HepG2 (cell line): ENCODE results near the gene BCL2L1. TPM values are rescaled to one million over a fixed set of nuclear protein-coding genes. Genes with fewer than 3 reads are reported as not detected.

Experiments used
- HOXA3 ChIP-seq: sonication (generic); formaldehyde crosslinking; IDR thresholded peaks from 2 replicates; pipeline ENCODE4 v1.5.0; 2020; ENCODE audit warnings: missing genetic modification reagents
- MBD4 ChIP-seq: IDR thresholded peaks from 2 replicates; pipeline ENCODE4 v1.6.1; 2012; ENCODE audit warnings: low read length, inconsistent platforms, borderline replicate concordance
- MIXL1 ChIP-seq: IDR thresholded peaks from 2 replicates; pipeline ENCODE4 v1.6.1; 2016
- MTF1 ChIP-seq: sonication (generic); formaldehyde crosslinking; IDR thresholded peaks from 2 replicates; pipeline ENCODE4 v1.5.0; 2020; ENCODE audit warnings: missing genetic modification reagents
- ONECUT2 ChIP-seq: sonication (generic); formaldehyde crosslinking; IDR thresholded peaks from 2 replicates; pipeline ENCODE4 v1.4.0; 2020; ENCODE audit warnings: missing genetic modification reagents
- RBM22 ChIP-seq: fragments of 200-400 bp; formaldehyde crosslinking; optimal IDR thresholded peaks from 2 replicates; pipeline ENCODE3; 2017; ENCODE audit warnings: mild to moderate bottlenecking, low read length, moderate library complexity
- RBM39 ChIP-seq: fragments of 200-400 bp; formaldehyde crosslinking; IDR thresholded peaks from one replicate; pipeline ENCODE4 v1.6.1; 2018; ENCODE audit warnings: antibody characterized with exemption, mild to moderate bottlenecking, low read depth, low read length; ENCODE audit not compliant: poor library complexity, severe bottlenecking
- ZFP1 ChIP-seq: IDR thresholded peaks from 2 replicates; pipeline ENCODE4 v1.6.1; 2016
- ZFP82 ChIP-seq: sonication (generic); formaldehyde crosslinking; IDR thresholded peaks from 2 replicates; pipeline ENCODE4 v1.5.1; 2020; ENCODE audit warnings: mild to moderate bottlenecking, missing genetic modification reagents, borderline replicate concordance
- ZNF136 ChIP-seq: sonication (generic); formaldehyde crosslinking; IDR thresholded peaks from 2 replicates; pipeline ENCODE4 v1.8.1; 2022; ENCODE audit warnings: low read depth, mild to moderate bottlenecking, moderate library complexity, missing genetic modification reagents
- ZNF264 ChIP-seq: sonication (generic); formaldehyde crosslinking; IDR thresholded peaks from 2 replicates; pipeline ENCODE4 v1.4.0; 2020; ENCODE audit warnings: missing genetic modification reagents
- ZNF510 ChIP-seq: sonication (generic); formaldehyde crosslinking; IDR thresholded peaks from 2 replicates; pipeline ENCODE4 v1.4.0; 2020; ENCODE audit warnings: low read depth, mild to moderate bottlenecking, missing genetic modification reagents
- ZNF556 ChIP-seq: sonication (generic); formaldehyde crosslinking; IDR thresholded peaks from 2 replicates; pipeline ENCODE4 v1.4.0; 2020; ENCODE audit warnings: mild to moderate bottlenecking, missing genetic modification reagents, borderline replicate concordance
- ZNF572 ChIP-seq: sonication (generic); formaldehyde crosslinking; IDR thresholded peaks from 2 replicates; pipeline ENCODE4 v1.5.1; 2020; ENCODE audit warnings: mild to moderate bottlenecking, missing genetic modification reagents
- ZNF678 ChIP-seq: sonication (generic); formaldehyde crosslinking; IDR thresholded peaks from 2 replicates; pipeline ENCODE4 v1.4.0; 2020; ENCODE audit warnings: mild to moderate bottlenecking, missing genetic modification reagents
- ZSCAN29 ChIP-seq: sonication (generic); formaldehyde crosslinking; conservative IDR thresholded peaks from 2 replicates; pipeline ENCODE4 v1.4.0; 2020; ENCODE audit warnings: mild to moderate bottlenecking, missing genetic modification reagents
- polyA plus RNA-seq, 8 experiments: library from polyadenylated mRNA; depleted of rRNA in 3 of 8; stranded (reverse) in 7 of 8; unstranded in 1 of 8; fragments of >200 nt; fragmentation: Illumina TruSeq in 4 of 8; extraction: Trizol in 4 of 8; gene quantifications; 2 replicates each; pipeline versions ENCODE4 v1.2.1 to v1.2.3, GENCODE V29; 2011 to 2016; ENCODE audit warnings: low read depth in 4 of 8, missing spikeins in 1 of 8, mixed read lengths in 1 of 8; ENCODE audit not compliant: insufficient read depth in 1 of 8
- total RNA-seq, 5 experiments: library from RNA; depleted of rRNA; stranded (reverse); fragments of >200 nt; fragmentation: Illumina TruSeq; extraction: Trizol; gene quantifications; 2 replicates each; pipeline ENCODE4 v1.2.3, GENCODE V29; 2016; ENCODE audit warnings: low read depth in 1 of 5
- TF ChIP-seq, protein P1 (sequence below): IDR thresholded peaks from 2 replicates; pipeline ENCODE4 v1.6.1; 2016; ENCODE audit warnings: control low read depth
- TF ChIP-seq, protein P2 (sequence below): sonication (generic); formaldehyde crosslinking; conservative IDR thresholded peaks from 2 replicates; pipeline ENCODE4 v1.4.0; 2020; ENCODE audit warnings: missing genetic modification reagents
- TF ChIP-seq, protein P3 (sequence below): IDR thresholded peaks from 2 replicates; pipeline ENCODE4 v1.6.1; 2016; ENCODE audit warnings: low read depth
- TF ChIP-seq, protein P4 (sequence below): sonication (generic); formaldehyde crosslinking; IDR thresholded peaks from 2 replicates; pipeline ENCODE4 v1.4.0; 2020; ENCODE audit warnings: missing genetic modification reagents

Gene BCL2L1
- total and polyA plus RNA-seq, 2 of the 13 experiments (the other 11 are each of a cell fraction or from before 2014, with no cell fraction given) = 164 to 258 TPM

DNA sequence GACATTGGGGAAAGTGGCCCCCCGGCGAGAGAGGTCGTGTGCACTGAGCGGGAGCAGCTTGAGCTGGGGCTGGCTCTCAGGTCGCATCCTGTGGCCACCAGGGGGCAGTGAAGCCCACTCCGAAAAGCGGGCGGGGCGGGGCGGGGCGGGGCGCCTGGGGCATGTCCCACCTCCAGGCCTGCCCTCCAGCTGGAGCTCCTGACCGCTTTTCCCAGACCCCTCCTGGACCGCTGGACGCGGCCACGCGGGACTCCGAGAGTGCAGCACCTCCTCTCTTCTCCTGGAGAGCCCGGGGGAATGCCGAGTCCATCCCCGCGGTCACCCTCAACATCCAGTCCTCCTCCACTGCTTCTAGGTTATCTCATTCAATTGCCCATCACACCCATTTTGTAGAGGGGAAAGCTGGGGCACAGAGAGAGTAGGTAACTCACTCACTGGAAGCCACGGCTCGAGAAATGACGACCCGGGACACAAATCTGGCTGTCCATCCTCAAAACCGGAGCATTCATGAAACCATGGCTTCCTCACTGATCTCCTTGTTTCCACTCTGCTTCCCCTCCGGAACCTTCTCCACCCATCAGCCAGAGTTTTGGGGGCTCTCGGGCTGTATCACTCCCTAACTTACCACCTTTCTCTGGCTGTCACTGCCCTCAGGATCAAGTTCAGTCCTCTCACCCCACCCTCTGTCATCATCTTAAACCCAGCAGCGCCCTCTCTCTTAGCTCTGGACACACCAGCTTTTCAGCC, 60.9 kb downstream of the BCL2L1 start (continued):
- TF ChIP-seq, protein P1, sequence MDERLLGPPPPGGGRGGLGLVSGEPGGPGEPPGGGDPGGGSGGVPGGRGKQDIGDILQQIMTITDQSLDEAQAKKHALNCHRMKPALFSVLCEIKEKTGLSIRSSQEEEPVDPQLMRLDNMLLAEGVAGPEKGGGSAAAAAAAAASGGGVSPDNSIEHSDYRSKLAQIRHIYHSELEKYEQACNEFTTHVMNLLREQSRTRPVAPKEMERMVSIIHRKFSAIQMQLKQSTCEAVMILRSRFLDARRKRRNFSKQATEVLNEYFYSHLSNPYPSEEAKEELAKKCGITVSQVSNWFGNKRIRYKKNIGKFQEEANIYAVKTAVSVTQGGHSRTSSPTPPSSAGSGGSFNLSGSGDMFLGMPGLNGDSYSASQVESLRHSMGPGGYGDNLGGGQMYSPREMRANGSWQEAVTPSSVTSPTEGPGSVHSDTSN (CRISPR knock-in tag) = no peak
- TF ChIP-seq, protein P2, sequence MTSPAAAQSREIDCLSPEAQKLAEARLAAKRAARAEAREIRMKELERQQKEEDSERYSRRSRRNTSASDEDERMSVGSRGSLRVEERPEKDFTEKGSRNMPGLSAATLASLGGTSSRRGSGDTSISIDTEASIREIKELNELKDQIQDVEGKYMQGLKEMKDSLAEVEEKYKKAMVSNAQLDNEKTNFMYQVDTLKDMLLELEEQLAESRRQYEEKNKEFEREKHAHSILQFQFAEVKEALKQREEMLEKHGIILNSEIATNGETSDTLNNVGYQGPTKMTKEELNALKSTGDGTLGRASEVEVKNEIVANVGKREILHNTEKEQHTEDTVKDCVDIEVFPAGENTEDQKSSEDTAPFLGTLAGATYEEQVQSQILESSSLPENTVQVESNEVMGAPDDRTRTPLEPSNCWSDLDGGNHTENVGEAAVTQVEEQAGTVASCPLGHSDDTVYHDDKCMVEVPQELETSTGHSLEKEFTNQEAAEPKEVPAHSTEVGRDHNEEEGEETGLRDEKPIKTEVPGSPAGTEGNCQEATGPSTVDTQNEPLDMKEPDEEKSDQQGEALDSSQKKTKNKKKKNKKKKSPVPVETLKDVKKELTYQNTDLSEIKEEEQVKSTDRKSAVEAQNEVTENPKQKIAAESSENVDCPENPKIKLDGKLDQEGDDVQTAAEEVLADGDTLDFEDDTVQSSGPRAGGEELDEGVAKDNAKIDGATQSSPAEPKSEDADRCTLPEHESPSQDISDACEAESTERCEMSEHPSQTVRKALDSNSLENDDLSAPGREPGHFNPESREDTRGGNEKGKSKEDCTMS = no peak
- peak; percentile 81; the same call in 1 of the 2 replicates for TF ChIP-seq ZFP82 (CRISPR knock-in tag)
- peak; percentile 88; the same call in 1 of the 2 replicates for TF ChIP-seq ZNF510
- no peak for TF ChIP-seq ZNF136
- no peak; the same call in 1 of the 2 replicates for TF ChIP-seq HOXA3 (CRISPR knock-in tag)
- TF ChIP-seq ZNF678 (CRISPR knock-in tag) = no peak
- TF ChIP-seq ZSCAN29 = peak; percentile 82
- TF ChIP-seq ZNF264 (CRISPR knock-in tag) = no peak
- TF ChIP-seq, protein P3, sequence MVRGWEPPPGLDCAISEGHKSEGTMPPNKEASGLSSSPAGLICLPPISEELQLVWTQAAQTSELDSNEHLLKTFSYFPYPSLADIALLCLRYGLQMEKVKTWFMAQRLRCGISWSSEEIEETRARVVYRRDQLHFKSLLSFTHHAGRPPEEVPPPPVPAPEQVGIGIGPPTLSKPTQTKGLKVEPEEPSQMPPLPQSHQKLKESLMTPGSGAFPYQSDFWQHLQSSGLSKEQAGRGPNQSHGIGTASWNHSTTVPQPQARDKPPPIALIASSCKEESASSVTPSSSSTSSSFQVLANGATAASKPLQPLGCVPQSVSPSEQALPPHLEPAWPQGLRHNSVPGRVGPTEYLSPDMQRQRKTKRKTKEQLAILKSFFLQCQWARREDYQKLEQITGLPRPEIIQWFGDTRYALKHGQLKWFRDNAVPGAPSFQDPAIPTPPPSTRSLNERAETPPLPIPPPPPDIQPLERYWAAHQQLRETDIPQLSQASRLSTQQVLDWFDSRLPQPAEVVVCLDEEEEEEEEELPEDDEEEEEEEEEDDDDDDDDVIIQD (CRISPR knock-in tag) = no peak
- TF ChIP-seq RBM22 = peak; percentile 96
- TF ChIP-seq MIXL1 (CRISPR knock-in tag) = 0 out of 2 replicates have a peak, but pooled peaks have one; percentile 64
- TF ChIP-seq, protein P4, sequence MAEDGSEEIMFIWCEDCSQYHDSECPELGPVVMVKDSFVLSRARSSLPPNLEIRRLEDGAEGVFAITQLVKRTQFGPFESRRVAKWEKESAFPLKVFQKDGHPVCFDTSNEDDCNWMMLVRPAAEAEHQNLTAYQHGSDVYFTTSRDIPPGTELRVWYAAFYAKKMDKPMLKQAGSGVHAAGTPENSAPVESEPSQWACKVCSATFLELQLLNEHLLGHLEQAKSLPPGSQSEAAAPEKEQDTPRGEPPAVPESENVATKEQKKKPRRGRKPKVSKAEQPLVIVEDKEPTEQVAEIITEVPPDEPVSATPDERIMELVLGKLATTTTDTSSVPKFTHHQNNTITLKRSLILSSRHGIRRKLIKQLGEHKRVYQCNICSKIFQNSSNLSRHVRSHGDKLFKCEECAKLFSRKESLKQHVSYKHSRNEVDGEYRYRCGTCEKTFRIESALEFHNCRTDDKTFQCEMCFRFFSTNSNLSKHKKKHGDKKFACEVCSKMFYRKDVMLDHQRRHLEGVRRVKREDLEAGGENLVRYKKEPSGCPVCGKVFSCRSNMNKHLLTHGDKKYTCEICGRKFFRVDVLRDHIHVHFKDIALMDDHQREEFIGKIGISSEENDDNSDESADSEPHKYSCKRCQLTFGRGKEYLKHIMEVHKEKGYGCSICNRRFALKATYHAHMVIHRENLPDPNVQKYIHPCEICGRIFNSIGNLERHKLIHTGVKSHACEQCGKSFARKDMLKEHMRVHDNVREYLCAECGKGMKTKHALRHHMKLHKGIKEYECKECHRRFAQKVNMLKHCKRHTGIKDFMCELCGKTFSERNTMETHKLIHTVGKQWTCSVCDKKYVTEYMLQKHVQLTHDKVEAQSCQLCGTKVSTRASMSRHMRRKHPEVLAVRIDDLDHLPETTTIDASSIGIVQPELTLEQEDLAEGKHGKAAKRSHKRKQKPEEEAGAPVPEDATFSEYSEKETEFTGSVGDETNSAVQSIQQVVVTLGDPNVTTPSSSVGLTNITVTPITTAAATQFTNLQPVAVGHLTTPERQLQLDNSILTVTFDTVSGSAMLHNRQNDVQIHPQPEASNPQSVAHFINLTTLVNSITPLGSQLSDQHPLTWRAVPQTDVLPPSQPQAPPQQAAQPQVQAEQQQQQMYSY (CRISPR knock-in tag) = 0 out of 2 replicates have a peak, but pooled peaks have one; percentile 46
- TF ChIP-seq ZFP1 = peak; percentile 25; the same call in 1 of the 2 replicates
- TF ChIP-seq MTF1 (CRISPR knock-in tag) = peak; percentile 83; the same call in 1 of the 2 replicates
- TF ChIP-seq RBM39 = peak; percentile 94
- 0 out of 2 replicates have a peak, but pooled peaks have one; percentile 32 for TF ChIP-seq MBD4
- TF ChIP-seq ZNF572 (CRISPR knock-in tag) = no peak
- peak; percentile 38; the same call in 1 of the 2 replicates for TF ChIP-seq ZNF556 (CRISPR knock-in tag)
- TF ChIP-seq ONECUT2 = peak; percentile 40; the same call in 1 of the 2 replicates
